Measurements from ENCODE around the gene RNASEH1.

DNA sequence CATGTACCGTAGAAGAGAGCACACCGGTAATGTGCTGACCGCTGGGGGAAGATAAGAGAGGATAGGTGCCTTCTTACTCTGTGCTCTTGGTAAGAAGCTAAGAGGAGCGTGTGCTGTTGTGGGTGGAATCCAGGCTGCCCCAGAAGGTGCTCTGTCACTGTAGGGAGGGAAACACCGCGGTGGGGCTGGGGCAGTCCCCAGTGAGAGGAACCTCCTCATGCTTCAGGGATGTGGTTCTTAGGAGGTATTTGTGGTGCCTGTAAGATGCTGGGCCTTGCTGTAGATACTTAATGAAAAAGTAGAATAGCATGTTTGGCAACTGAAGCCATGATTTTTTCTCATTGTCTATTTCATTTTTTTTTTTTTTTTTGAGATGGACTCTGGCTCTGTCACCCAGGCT, 37.9 kb upstream of the RNASEH1 start:
- TF ChIP-seq, protein P1, sequence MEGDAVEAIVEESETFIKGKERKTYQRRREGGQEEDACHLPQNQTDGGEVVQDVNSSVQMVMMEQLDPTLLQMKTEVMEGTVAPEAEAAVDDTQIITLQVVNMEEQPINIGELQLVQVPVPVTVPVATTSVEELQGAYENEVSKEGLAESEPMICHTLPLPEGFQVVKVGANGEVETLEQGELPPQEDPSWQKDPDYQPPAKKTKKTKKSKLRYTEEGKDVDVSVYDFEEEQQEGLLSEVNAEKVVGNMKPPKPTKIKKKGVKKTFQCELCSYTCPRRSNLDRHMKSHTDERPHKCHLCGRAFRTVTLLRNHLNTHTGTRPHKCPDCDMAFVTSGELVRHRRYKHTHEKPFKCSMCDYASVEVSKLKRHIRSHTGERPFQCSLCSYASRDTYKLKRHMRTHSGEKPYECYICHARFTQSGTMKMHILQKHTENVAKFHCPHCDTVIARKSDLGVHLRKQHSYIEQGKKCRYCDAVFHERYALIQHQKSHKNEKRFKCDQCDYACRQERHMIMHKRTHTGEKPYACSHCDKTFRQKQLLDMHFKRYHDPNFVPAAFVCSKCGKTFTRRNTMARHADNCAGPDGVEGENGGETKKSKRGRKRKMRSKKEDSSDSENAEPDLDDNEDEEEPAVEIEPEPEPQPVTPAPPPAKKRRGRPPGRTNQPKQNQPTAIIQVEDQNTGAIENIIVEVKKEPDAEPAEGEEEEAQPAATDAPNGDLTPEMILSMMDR (IDR thresholded peaks at IDR 0.05), result no peak
- TF ChIP-seq EZH2 (IDR thresholded peaks at IDR 0.05) (no peak), EZH2phosphoT487 (IDR thresholded peaks at IDR 0.05) (no peak)
